ENCODE measurements around the gene ZNF442. TPM values are rescaled to one million over a fixed set of nuclear protein-coding genes. Genes with fewer than 3 reads are reported as not detected.
"Not testable (repeated sequence)": the region's sequence is repeated elsewhere in the genome, so short reads cannot be mapped to it uniquely, and the experiment has no call there.

Gene ZNF442
- total and polyA plus RNA-seq, 2 donors (not counting 1 experiment from before 2014, with no cell fraction given): 0.81 to 5.1 TPM

DNA sequence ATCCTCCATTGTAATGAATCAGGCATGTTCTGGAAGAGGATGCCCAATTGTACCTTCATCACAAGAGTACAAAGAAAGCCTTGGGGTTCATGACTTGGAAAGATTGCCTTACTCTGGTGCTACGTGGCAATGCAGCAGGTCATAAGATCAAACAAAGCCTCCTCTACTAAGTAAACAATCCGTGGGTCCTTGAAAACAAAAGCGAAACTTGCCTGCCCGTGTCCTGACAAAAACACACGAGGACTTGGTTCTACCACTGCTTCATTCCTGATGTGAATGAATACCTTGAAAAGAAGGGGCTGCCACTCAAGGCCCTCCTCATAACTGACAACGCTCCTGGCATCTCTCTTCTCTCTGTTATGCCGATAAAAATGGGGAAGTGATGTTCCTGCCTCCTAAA, 50.9 kb downstream of the ZNF442 start:
- TF ChIP-seq EZH2 (IDR thresholded peaks at IDR 0.05; ENCODE audit: low read length, missing control alignments): no peak
- TF ChIP-seq, protein P1, sequence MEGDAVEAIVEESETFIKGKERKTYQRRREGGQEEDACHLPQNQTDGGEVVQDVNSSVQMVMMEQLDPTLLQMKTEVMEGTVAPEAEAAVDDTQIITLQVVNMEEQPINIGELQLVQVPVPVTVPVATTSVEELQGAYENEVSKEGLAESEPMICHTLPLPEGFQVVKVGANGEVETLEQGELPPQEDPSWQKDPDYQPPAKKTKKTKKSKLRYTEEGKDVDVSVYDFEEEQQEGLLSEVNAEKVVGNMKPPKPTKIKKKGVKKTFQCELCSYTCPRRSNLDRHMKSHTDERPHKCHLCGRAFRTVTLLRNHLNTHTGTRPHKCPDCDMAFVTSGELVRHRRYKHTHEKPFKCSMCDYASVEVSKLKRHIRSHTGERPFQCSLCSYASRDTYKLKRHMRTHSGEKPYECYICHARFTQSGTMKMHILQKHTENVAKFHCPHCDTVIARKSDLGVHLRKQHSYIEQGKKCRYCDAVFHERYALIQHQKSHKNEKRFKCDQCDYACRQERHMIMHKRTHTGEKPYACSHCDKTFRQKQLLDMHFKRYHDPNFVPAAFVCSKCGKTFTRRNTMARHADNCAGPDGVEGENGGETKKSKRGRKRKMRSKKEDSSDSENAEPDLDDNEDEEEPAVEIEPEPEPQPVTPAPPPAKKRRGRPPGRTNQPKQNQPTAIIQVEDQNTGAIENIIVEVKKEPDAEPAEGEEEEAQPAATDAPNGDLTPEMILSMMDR (conservative IDR thresholded peaks at IDR 0.05 in 1 of 2, IDR thresholded peaks at IDR 0.05 in 1 of 2; ENCODE audit: low read depth in 1 of 2, low read length in 2 of 2): no peak
- Histone ChIP-seq H3K36me3 (ENCODE audit: control insufficient read depth, insufficient read depth, low read length) (no peaks in the 10 kb centered on the region), H3K27me3 (ENCODE audit: control insufficient read depth, insufficient read depth, low read length) (no peaks in the 10 kb centered on the region), H3K79me2 (ENCODE audit: control insufficient read depth, insufficient read depth, low read length) (no peaks in the 10 kb centered on the region), H3K4me2 (ENCODE audit: extremely low read depth, insufficient read depth, low read length) (no peak overlapping the region), H3K4me1 (ENCODE audit: control insufficient read depth, extremely low read depth, insufficient read depth, low read length) (no peaks in the 10 kb centered on the region), H3K9ac (ENCODE audit: insufficient read depth, low read length) (no peak overlapping the region), H4K20me1 (ENCODE audit: control insufficient read depth, extremely low read depth, insufficient read depth, low read length) (no peaks in the 10 kb centered on the region), H3K27ac (ENCODE audit: insufficient read depth, low read length) (no peak overlapping the region), H3K4me3 (replicated peaks in 1 of 4; ENCODE audit: control extremely low read depth in 1 of 4, insufficient read depth in 1 of 4, low read depth in 3 of 4, low read length in 4 of 4) (no peak overlapping the region), H3K9me3 (ENCODE audit: control insufficient read depth, insufficient read depth, low read depth, low read length) (peaks cover 3% of the 10 kb centered on the region), H2AFZ (ENCODE audit: low read length) (no peak overlapping the region)
- DNase-seq (ENCODE audit: low read depth in 2 of 2): no peak

GRCh38 chr19:12308891-12309290, 56.6 kb downstream of the ZNF442 start:
- DNase-seq (ENCODE audit: low read depth in 2 of 2); H3K27me3 ChIP-seq (ENCODE audit: control insufficient read depth, insufficient read depth, low read length); H3K9ac ChIP-seq (ENCODE audit: insufficient read depth, low read length): not testable (repeated sequence)

More at GRCh38 chr19:12308891-12309290, 56.6 kb downstream of the ZNF442 start:
- H3K79me2 ChIP-seq (ENCODE audit: control insufficient read depth, insufficient read depth, low read length); H3K4me1 ChIP-seq (ENCODE audit: control insufficient read depth, extremely low read depth, insufficient read depth, low read length); H4K20me1 ChIP-seq (ENCODE audit: control insufficient read depth, extremely low read depth, insufficient read depth, low read length); H2AFZ ChIP-seq (ENCODE audit: low read length); H3K9me3 ChIP-seq (ENCODE audit: control insufficient read depth, insufficient read depth, low read depth, low read length); H3K27ac ChIP-seq (ENCODE audit: insufficient read depth, low read length); H3K36me3 ChIP-seq (ENCODE audit: control insufficient read depth, insufficient read depth, low read length); H3K4me2 ChIP-seq (ENCODE audit: extremely low read depth, insufficient read depth, low read length); H3K4me3 ChIP-seq (replicated peaks in 1 of 4; ENCODE audit: control extremely low read depth in 1 of 4, insufficient read depth in 1 of 4, low read depth in 3 of 4, low read length in 4 of 4): not testable (repeated sequence)

Other genes starting within 250 kb of the ZNF442 start
- 4.6 and 8.6 TPM in 2 replicates for gene ZNF20, start 225.3 kb downstream of the ZNF442 start, total RNA-seq
- gene ZNF20, start 225.3 kb downstream of the ZNF442 start, polyA plus RNA-seq: 2.6 and 3.3 TPM in 2 replicates
- 7.7 and 15.0 TPM in 2 replicates for gene ZNF625, start 208.9 kb downstream of the ZNF442 start, total RNA-seq
- 3.1 and 3.7 TPM in 2 replicates for gene ZNF625, start 208.9 kb downstream of the ZNF442 start, polyA plus RNA-seq
- 7.7 and 9.2 TPM in 2 replicates for gene ZNF136, start 202.6 kb downstream of the ZNF442 start, total RNA-seq
- gene ZNF136, start 202.6 kb downstream of the ZNF442 start, polyA plus RNA-seq: 3.6 and 4.2 TPM in 2 replicates
- 7.7 and 16.3 TPM in 2 replicates for gene ZNF44, start 70.8 kb downstream of the ZNF442 start, total RNA-seq
- gene ZNF44, start 70.8 kb downstream of the ZNF442 start, polyA plus RNA-seq: 5.2 and 5.9 TPM in 2 replicates
- gene ZNF563, start 32.0 kb downstream of the ZNF442 start, total RNA-seq: 3.1 and 5.3 TPM in 2 replicates
- 2.1 and 2.4 TPM in 2 replicates for gene ZNF563, start 32.0 kb downstream of the ZNF442 start, polyA plus RNA-seq
- 2.3 and 3.1 TPM in 2 replicates for gene ZNF799, start 35.6 kb upstream of the ZNF442 start, total RNA-seq
- gene ZNF799, start 35.6 kb upstream of the ZNF442 start, polyA plus RNA-seq: 1.6 and 1.7 TPM in 2 replicates
- gene ZNF443, start 75.3 kb upstream of the ZNF442 start, total RNA-seq: 1.8 and 2.3 TPM in 2 replicates
- 1.1 and 1.2 TPM in 2 replicates for gene ZNF443, start 75.3 kb upstream of the ZNF442 start, polyA plus RNA-seq
- 3.6 and 4.8 TPM in 2 replicates for gene ZNF709, start 119.1 kb upstream of the ZNF442 start, total RNA-seq
- 1.4 and 1.5 TPM in 2 replicates for gene ZNF709, start 119.1 kb upstream of the ZNF442 start, polyA plus RNA-seq
- gene ZNF564, start 185.8 kb upstream of the ZNF442 start, total RNA-seq: 10.3 and 12.2 TPM in 2 replicates
- gene ZNF564, start 185.8 kb upstream of the ZNF442 start, polyA plus RNA-seq: 2.8 and 4.5 TPM in 2 replicates
- 8.0 and 16.8 TPM in 2 replicates for gene ZNF490, start 245.1 kb upstream of the ZNF442 start, total RNA-seq
- 3.9 and 4.1 TPM in 2 replicates for gene ZNF490, start 245.1 kb upstream of the ZNF442 start, polyA plus RNA-seq
- gene ZNF791, start 245.2 kb upstream of the ZNF442 start, total RNA-seq: 9.2 and 12.2 TPM in 2 replicates
- 9.4 and 11.4 TPM in 2 replicates for gene ZNF791, start 245.2 kb upstream of the ZNF442 start, polyA plus RNA-seq

Measured in fibroblast of lung (primary cell).